DMS 273 treated with DMSO at 0.1 percent for 48 hours (cell line): ENCODE data around the gene RETN.

ENCODE experiments used
- DNase-seq: peaks from one replicate; lab custom pipeline; 2025; lab: John Stamatoyannopoulos, UW

RETN gene

GRCh38 chr19:7682175-7682855 is 13.5 kb downstream of the RETN start:
- no peak for DNase-seq

GRCh38 chr19:7685546-7686445 is 16.9 kb downstream of the RETN start:
- DNase-seq = no peak

- no peak for DNase-seq
Measured at GRCh38 chr19:7687177-7687576, 18.3 kb downstream of the RETN start.

- no peak for DNase-seq
Measured at GRCh38 chr19:7689165-7689564, 20.3 kb downstream of the RETN start.

GRCh38 chr19:7690779-7691258 is 22.0 kb downstream of the RETN start:
- DNase-seq = no peak

GRCh38 chr19:7691497-7691896 is 22.6 kb downstream of the RETN start:
- DNase-seq = no peak

- no peak for DNase-seq
Measured at GRCh38 chr19:7692417-7693088, 23.7 kb downstream of the RETN start.

- DNase-seq = no peak
Measured at GRCh38 chr19:7694499-7694898, 25.6 kb downstream of the RETN start.

GRCh38 chr19:7697721-7698287 is 29.0 kb downstream of the RETN start:
- DNase-seq = no peak

- DNase-seq = no peak
Measured at GRCh38 chr19:7698583-7698982, 29.7 kb downstream of the RETN start.

GRCh38 chr19:7699003-7699402 is 30.2 kb downstream of the RETN start:
- no peak for DNase-seq

- DNase-seq = no peak
Measured at GRCh38 chr19:7699417-7700401, 30.9 kb downstream of the RETN start.

- no peak for DNase-seq
Measured at GRCh38 chr19:7701049-7701653, 32.3 kb downstream of the RETN start.

GRCh38 chr19:7701654-7702457 is 33.0 kb downstream of the RETN start, which contains the start of gene FCER2:
Gene FCER2, minus strand, starts transcription at chr19:7702131. Its CDS starts 2,371 bp downstream, at chr19:7699760.
- no peak for DNase-seq

- no peak for DNase-seq
Measured at GRCh38 chr19:7703332-7703731, 34.5 kb downstream of the RETN start.

GRCh38 chr19:7704280-7705060 is 35.6 kb downstream of the RETN start:
- no peak for DNase-seq

- DNase-seq = no peak
Measured at GRCh38 chr19:7705387-7706187, 36.7 kb downstream of the RETN start.
